GM21360 (cell line): Measurements from ENCODE around the gene CLDN5.
"Not testable (repeated sequence)": the region's sequence is repeated elsewhere in the genome, so short reads cannot be mapped to it uniquely, and the experiment has no call there.

Experiments used
- ATAC-seq: cut with Tn5 transposase; IDR thresholded peaks from one replicate; pipeline ENCODE4 v1.9.1; 2021; ENCODE audit warnings: mild to moderate bottlenecking, moderate library complexity; ENCODE audit not compliant: unreplicated experiment

The CLDN5 gene

GRCh38 chr22:19548427-19548826, 24.2 kb upstream of the CLDN5 start:
- ATAC-seq: not testable (repeated sequence)

GRCh38 chr22:19547620-19548019, 23.4 kb upstream of the CLDN5 start:
- ATAC-seq: no peak

GRCh38 chr22:19546680-19547079, 22.5 kb upstream of the CLDN5 start:
- no peak for ATAC-seq

- no peak for ATAC-seq
These were observed 21.7 kb upstream of the CLDN5 start for GRCh38 chr22:19545935-19546207.

GRCh38 chr22:19543970-19544708, 19.9 kb upstream of the CLDN5 start:
- ATAC-seq: no peak

GRCh38 chr22:19540394-19540793, 16.2 kb upstream of the CLDN5 start:
- no peak for ATAC-seq

GRCh38 chr22:19537941-19538488, 13.8 kb upstream of the CLDN5 start:
- ATAC-seq: no peak

- ATAC-seq: no peak
These were observed 12.4 kb upstream of the CLDN5 start for GRCh38 chr22:19536564-19536963.

- ATAC-seq: no peak
These were observed 10.8 kb upstream of the CLDN5 start for GRCh38 chr22:19535001-19535400.

GRCh38 chr22:19533857-19534256, 9.6 kb upstream of the CLDN5 start:
- ATAC-seq: no peak

- ATAC-seq: no peak
These were observed 8.9 kb upstream of the CLDN5 start for GRCh38 chr22:19533049-19533626.

GRCh38 chr22:19531327-19531726, 7.1 kb upstream of the CLDN5 start:
- ATAC-seq: not testable (repeated sequence)

GRCh38 chr22:19530751-19531150, 6.5 kb upstream of the CLDN5 start:
- no peak for ATAC-seq

GRCh38 chr22:19529811-19530210, 5.6 kb upstream of the CLDN5 start:
- ATAC-seq: no peak

GRCh38 chr22:19527861-19528417, 3.7 kb upstream of the CLDN5 start:
- no peak for ATAC-seq

GRCh38 chr22:19527321-19527721, 3.1 kb upstream of the CLDN5 start:
- ATAC-seq: no peak

- ATAC-seq: no peak
These were observed 2.5 kb upstream of the CLDN5 start for GRCh38 chr22:19526702-19527111.

- ATAC-seq: no peak
These were observed 2.0 kb upstream of the CLDN5 start for GRCh38 chr22:19526076-19526701.

GRCh38 chr22:19525666-19526065, 1.5 kb upstream of the CLDN5 start:
- no peak for ATAC-seq

- ATAC-seq: no peak
These were observed 978 bp upstream of the CLDN5 start for GRCh38 chr22:19525116-19525660.
